OCI-M2 (cell line): ENCODE measurements around the gene CCL11.
"Not testable (repeated sequence)": the region's sequence is repeated elsewhere in the genome, so short reads cannot be mapped to it uniquely, and the experiment has no call there.

Experiments used
- DNase-seq: peaks from one replicate; lab custom pipeline; 2025; ENCODE audit not compliant: unreplicated experiment; lab: John Stamatoyannopoulos, UW

The CCL11 gene

DNA sequence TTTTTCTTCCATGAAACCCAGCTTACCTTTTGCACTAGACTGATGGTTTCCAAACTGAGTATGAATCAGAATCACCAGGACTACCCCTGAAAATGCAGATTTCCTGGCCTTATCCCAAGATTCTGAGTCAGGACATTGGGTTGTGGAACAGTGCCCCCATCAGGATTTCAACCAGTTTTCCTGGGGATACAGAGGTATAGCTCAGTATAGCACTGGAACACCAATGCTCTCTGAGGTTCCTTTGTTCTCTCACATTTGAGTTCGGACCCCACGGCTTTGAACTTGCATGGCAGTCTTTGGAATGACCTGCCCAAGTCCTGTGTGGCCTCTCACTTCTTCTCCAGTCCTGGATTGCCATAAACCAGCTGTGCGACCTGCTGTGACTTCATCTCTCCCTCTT lies 20.9 kb downstream of the CCL11 start:
- DNase-seq = no peak

DNA sequence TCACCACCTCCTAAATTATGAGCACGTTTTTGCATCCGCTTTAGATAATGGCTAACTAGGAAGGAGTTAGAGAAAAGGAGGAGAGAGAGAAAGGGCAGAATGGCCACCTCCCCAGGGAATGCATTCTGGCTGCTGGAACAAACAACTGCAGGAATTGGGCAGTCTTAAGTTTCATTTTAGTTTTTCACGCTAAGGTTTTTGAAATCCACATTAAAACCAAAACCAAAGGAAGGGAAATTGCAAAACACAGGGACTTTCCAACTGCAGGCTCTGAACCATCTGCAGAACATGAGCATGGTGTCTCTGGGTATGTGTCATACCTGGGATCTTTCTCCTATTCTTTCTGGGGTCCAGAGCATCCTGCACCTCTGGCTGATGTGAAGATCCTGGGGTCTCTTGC lies 21.6 kb downstream of the CCL11 start:
- no peak for DNase-seq

GRCh38 chr17:34308371-34308770 lies 22.8 kb downstream of the CCL11 start:
- no peak for DNase-seq

- no peak for DNase-seq
Measured at GRCh38 chr17:34311291-34311690, 25.7 kb downstream of the CCL11 start.

DNA sequence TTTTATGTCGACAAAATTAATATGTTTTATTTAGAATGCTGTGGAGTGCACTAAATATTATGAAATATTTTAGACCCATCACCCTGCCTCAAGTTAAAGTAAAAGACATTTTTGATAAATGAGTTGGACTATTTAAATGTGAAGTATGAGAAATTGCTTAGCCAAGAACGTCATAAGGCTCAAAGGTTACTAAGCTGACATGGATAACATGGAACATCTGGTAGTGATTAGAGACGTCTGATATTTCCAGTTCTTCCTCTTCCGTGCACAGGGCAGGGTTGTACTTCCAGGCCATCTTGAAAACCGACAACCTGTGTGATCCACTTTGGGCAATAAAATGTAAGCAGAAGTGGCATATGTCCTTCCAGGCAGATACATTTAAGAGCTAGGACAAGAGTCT lies 26.5 kb downstream of the CCL11 start:
- DNase-seq = no peak

GRCh38 chr17:34313164-34313563 lies 27.6 kb downstream of the CCL11 start:
- DNase-seq = no peak

GRCh38 chr17:34314279-34314678 lies 28.7 kb downstream of the CCL11 start:
- no peak for DNase-seq

GRCh38 chr17:34318474-34318873 lies 32.9 kb downstream of the CCL11 start:
- DNase-seq = no peak

GRCh38 chr17:34319039-34319483 lies 33.5 kb downstream of the CCL11 start, which contains the start of gene CCL8:
CCL8 (plus strand) TSS chr17:34319435; CDS start chr17:34319502, 67 bp downstream.
- DNase-seq = no peak

- no peak for DNase-seq
Measured at GRCh38 chr17:34321964-34322363, 36.4 kb downstream of the CCL11 start.

GRCh38 chr17:34327580-34327979 lies 42.0 kb downstream of the CCL11 start:
- DNase-seq = not testable (repeated sequence)

- no peak for DNase-seq
Measured at GRCh38 chr17:34337701-34338100, 52.2 kb downstream of the CCL11 start.
